Prostate gland (tissue), 2 donors: ENCODE results near the gene CCDC174.

Experiments used
- CTCF ChIP-seq, 4 experiments: fragments of 200-600 bp in 2 of 4; fragments of 450-650 bp in 2 of 4; sonication (generic) in 2 of 4; IDR thresholded peaks; 1 replicate in 3 of 4; 2 replicates in 1 of 4; pipeline ENCODE4 v1.5.1; 2016 to 2019; ENCODE audit warnings: antibody characterized with exemption in 4 of 4, mild to moderate bottlenecking in 2 of 4, moderate library complexity in 2 of 4
- POLR2A ChIP-seq: fragments of 450-650 bp; IDR thresholded peaks from one replicate; pipeline ENCODE4 v1.6.1; 2016; ENCODE audit warnings: antibody characterized with exemption, mild to moderate bottlenecking

- TF ChIP-seq CTCF (IDR thresholded peaks at IDR 0.05) (no peak), POLR2A (no peak)
Observed at GRCh38 chr3:14716591-14716990, 65.0 kb downstream of the CCDC174 start.
